ENCODE results near the gene MRTO4. TPM values are rescaled to one million over a fixed set of nuclear protein-coding genes. Genes with fewer than 3 reads are reported as not detected.
"Not testable (repeated sequence)": the region's sequence is repeated elsewhere in the genome, so short reads cannot be mapped to it uniquely, and the experiment has no call there.

The MRTO4 gene
- total and polyA plus RNA-seq, 4 donors = 18.4 to 45.0 (median 33.7) TPM

DNA sequence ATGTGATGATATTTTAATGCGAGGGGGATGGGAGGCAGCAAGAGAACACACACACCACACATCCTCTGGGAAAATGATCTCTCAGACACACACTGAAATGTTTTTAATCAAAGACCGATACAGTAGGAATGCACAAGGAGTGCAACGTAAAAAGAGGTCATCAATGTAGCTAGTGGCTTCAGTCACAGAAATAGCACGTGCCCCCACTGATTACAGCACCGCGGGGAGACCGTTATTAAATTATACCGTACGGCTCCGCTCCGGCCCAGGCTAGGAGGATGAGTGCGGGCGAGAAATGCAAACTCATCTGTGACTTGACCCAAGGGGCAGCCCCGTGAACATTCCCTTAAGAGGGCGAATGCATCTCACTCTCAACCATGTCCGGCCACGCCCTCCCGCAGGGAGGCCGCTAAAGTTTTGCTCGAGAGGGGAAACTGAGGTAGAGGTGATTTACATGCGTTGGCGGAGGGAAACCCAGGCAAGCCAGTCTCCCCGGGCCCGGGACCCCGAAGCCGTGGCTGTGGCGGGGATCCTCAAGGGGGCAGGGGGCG is 42.1 kb upstream of the MRTO4 start:
- WGBS (ENCODE audit: insufficient coverage) = 0% methylated on average over 21 of the region's 28 CpGs
- Histone ChIP-seq H3K9me3 (ENCODE audit: control insufficient read depth, insufficient read depth, low read length) (no peaks in the 10 kb centered on the region), H3K27ac (ENCODE audit: low read depth, low read length) (peak overlapping the region; percentile 94), H3K4me1 (ENCODE audit: control insufficient read depth, insufficient read depth, low read length) (peaks cover 7% of the 10 kb centered on the region), H3K27me3 (ENCODE audit: control insufficient read depth, insufficient read depth, low read length) (no peaks in the 10 kb centered on the region), H3K4me3 (ENCODE audit: low read depth, low read length) (peak overlapping the region; percentile 94), H3K36me3 (ENCODE audit: control insufficient read depth, insufficient read depth, low read length) (peaks cover 4% of the 10 kb centered on the region)
- peak in 2 of 6 donors; percentile 2 to 30 for DNase-seq (ENCODE audit: low read depth in 4 of 6, low spot score in 6 of 6)

DNA sequence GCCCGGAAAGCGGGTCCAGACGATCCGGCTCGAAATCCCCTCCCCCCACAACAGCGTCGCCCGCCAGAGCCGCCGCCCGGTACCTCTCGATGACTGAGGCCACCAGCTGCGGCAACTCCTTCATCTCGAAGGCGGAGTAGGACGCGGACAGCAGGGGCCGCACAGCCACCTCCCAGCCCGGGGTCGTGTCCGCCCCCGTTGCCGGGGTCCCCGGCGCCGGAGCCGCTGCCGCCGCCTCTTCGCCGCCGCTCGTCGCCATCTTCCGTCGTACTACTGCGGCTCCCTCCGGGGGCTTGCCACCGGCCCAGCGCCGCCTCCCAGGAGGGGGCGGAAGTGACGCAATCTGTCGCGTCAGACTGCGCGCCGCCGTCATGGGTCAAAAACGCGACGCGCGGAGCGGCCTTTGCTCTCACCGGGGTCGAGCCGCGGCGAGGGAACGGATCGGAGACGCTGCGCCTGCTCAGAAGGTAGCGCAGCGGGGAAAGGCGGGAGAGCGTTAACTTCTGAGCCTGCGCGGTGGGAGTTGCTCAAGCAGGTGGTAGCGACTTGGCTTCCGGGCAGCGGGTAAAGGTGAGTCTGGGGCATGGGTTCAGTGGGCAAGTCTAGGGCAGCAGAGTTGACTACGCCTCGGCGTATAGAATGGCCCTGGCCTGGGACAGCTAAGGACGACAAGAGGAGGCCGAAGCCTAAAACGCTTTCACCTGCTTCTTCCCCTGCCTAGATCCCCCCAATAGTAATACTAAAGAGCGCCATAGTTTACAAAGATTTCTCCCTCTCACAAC is 41.4 kb upstream of the MRTO4 start, which contains the start of gene UBR4:
UBR4 (minus strand) TSS at position 277 of the 782 bp plus-strand sequence; CDS start at position 259, 18 bp downstream.
- peak within 1 kb of the TSS; percentile 94 for H3K4me3 ChIP-seq (ENCODE audit: low read depth, low read length)
- peak; percentile 87 to 98 (median 92) for DNase-seq (ENCODE audit: low read depth in 4 of 6, low spot score in 6 of 6)
- 0% methylated on average over 78 of the region's 80 CpGs for WGBS (ENCODE audit: insufficient coverage)
- H3K27me3 ChIP-seq (ENCODE audit: control insufficient read depth, insufficient read depth, low read length) = no peaks in the 10 kb centered on the region
- no peaks in the 10 kb centered on the region for H3K9me3 ChIP-seq (ENCODE audit: control insufficient read depth, insufficient read depth, low read length)
- H3K36me3 ChIP-seq (ENCODE audit: control insufficient read depth, insufficient read depth, low read length) = peaks cover 10% of the 10 kb centered on the region
- peak within 1 kb of the TSS; percentile 94 for H3K27ac ChIP-seq (ENCODE audit: low read depth, low read length)
- peaks cover 7% of the 10 kb centered on the region for H3K4me1 ChIP-seq (ENCODE audit: control insufficient read depth, insufficient read depth, low read length)

DNA sequence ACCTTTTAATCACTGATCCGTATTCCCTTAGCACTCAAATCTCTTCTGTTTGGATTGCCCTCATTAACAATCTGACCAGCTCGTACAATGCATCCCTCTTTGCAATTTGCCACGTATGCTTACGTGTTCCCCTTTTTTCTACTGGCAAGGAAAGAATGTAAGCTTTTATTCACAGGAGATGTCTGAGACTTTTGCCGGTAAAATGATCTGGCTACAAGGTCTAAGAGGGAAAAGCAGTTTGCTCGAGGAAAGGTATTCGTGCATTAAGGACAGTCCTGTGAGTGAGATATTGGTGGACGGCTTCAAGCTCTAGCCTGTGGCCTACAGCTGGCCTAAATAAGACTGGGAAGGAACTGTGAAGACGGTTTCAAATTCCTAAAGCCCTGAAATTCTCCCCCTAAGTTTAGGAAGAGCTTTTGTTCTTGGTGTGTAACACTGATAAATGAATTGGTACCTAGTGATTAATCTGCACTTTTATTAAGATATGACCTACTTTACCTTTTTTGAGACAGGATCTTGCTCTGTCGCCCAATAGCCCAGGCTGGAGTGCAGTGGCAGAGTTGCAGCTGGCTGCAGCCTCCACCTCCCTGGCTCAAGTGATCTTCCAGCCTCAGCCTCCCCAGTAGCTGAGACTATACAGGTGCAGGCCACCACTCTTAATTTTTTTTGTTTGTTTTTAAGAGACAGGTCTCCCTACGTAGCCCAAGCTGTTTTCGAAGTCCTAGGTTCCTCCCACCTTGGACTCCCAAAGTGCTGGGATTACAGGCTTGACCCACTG is 40.6 kb upstream of the MRTO4 start:
- peak in 1 of 6 donors; percentile 4 for DNase-seq (ENCODE audit: low read depth in 4 of 6, low spot score in 6 of 6)
- no peaks in the 10 kb centered on the region for H3K27me3 ChIP-seq (ENCODE audit: control insufficient read depth, insufficient read depth, low read length)
- H3K27ac ChIP-seq (ENCODE audit: low read depth, low read length) = peak overlapping the region; percentile 94
- peaks cover 7% of the 10 kb centered on the region for H3K4me1 ChIP-seq (ENCODE audit: control insufficient read depth, insufficient read depth, low read length)
- no peaks in the 10 kb centered on the region for H3K9me3 ChIP-seq (ENCODE audit: control insufficient read depth, insufficient read depth, low read length)
- WGBS (ENCODE audit: insufficient coverage) = 27% methylated on average over 9 of the region's 12 CpGs
- peaks cover 10% of the 10 kb centered on the region for H3K36me3 ChIP-seq (ENCODE audit: control insufficient read depth, insufficient read depth, low read length)
- H3K4me3 ChIP-seq (ENCODE audit: low read depth, low read length) = peak overlapping the region; percentile 94

DNA sequence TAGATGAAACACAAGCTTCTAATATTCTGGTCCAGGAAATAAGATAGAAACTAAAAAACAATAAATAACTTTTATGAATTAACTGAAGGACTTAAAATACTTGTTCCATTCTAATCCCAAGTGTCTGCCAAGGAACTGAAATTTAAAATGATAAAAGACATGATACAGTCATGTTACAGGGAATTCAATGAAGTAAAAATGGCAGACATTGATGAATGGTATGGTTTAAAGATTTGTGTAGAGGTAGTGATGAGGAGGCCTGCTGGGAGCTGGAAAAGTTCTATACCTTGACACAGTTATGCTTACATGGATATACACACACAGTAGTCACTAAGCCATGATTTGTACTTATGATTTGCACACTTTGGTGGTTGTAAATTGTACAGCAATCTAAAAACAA is 39.4 kb upstream of the MRTO4 start:
- DNase-seq (ENCODE audit: low read depth in 4 of 6, low spot score in 6 of 6) = no peak
- no peak overlapping the region for H3K27ac ChIP-seq (ENCODE audit: low read depth, low read length)
- peaks cover 7% of the 10 kb centered on the region for H3K4me1 ChIP-seq (ENCODE audit: control insufficient read depth, insufficient read depth, low read length)
- H3K36me3 ChIP-seq (ENCODE audit: control insufficient read depth, insufficient read depth, low read length) = peaks cover 10% of the 10 kb centered on the region
- H3K27me3 ChIP-seq (ENCODE audit: control insufficient read depth, insufficient read depth, low read length) = no peaks in the 10 kb centered on the region
- no peaks in the 10 kb centered on the region for H3K9me3 ChIP-seq (ENCODE audit: control insufficient read depth, insufficient read depth, low read length)
- H3K4me3 ChIP-seq (ENCODE audit: low read depth, low read length) = no peak overlapping the region

DNA sequence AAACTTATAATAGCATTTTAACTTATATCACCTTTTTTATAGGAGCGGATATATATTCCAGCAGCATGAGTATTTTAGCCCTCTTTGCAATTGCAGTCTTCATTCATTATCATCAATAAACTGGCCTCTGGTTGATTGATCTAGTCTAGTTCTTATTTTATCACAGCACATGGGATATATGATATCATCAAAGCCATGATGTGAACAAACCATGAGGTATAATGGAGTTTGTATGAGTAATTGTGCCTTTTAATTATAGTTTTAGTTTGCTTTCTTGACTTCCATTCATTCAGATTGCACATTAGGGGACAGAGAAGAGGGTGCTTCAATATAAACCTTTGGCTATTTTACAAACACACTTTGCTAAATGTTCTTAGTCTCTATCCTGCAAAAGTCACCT is 38.0 kb upstream of the MRTO4 start:
- WGBS (ENCODE audit: insufficient coverage) = no CpG with 5 or more reads among the region's 1 CpG
- peaks cover 7% of the 10 kb centered on the region for H3K4me1 ChIP-seq (ENCODE audit: control insufficient read depth, insufficient read depth, low read length)
- no peak overlapping the region for H3K27ac ChIP-seq (ENCODE audit: low read depth, low read length)
- no peak overlapping the region for H3K4me3 ChIP-seq (ENCODE audit: low read depth, low read length)
- H3K9me3 ChIP-seq (ENCODE audit: control insufficient read depth, insufficient read depth, low read length) = no peaks in the 10 kb centered on the region
- no peak for DNase-seq (ENCODE audit: low read depth in 4 of 6, low spot score in 6 of 6)
- no peaks in the 10 kb centered on the region for H3K27me3 ChIP-seq (ENCODE audit: control insufficient read depth, insufficient read depth, low read length)
- H3K36me3 ChIP-seq (ENCODE audit: control insufficient read depth, insufficient read depth, low read length) = peaks cover 10% of the 10 kb centered on the region

DNA sequence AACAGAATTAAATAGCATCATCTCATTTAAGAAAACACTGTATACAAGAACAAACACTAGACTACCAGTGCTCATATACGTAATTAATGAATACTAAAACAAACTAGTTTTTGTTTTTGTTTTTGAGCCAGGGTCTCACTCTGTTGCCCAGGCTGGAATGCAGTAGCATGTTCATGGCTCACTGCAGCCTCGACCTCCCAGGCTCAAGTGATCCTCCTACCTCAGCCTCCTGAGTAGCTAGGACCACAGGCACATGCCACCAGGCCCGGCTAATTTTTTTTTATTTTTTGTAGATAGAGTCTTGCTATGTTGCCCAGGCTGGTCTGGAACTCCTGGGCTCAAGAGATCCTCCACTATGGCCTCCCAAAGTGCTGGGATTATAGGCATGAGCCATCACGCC is 35.0 kb upstream of the MRTO4 start:
- not testable (repeated sequence) for H3K27me3 ChIP-seq (ENCODE audit: control insufficient read depth, insufficient read depth, low read length); H3K4me3 ChIP-seq (ENCODE audit: low read depth, low read length); H3K4me1 ChIP-seq (ENCODE audit: control insufficient read depth, insufficient read depth, low read length); H3K9me3 ChIP-seq (ENCODE audit: control insufficient read depth, insufficient read depth, low read length); DNase-seq (ENCODE audit: low read depth in 4 of 6, low spot score in 6 of 6); H3K27ac ChIP-seq (ENCODE audit: low read depth, low read length)
- WGBS (ENCODE audit: insufficient coverage) = no CpG with 5 or more reads among the region's 4 CpGs
- H3K36me3 ChIP-seq (ENCODE audit: control insufficient read depth, insufficient read depth, low read length) = peaks cover 31% of the 10 kb centered on the region

DNA sequence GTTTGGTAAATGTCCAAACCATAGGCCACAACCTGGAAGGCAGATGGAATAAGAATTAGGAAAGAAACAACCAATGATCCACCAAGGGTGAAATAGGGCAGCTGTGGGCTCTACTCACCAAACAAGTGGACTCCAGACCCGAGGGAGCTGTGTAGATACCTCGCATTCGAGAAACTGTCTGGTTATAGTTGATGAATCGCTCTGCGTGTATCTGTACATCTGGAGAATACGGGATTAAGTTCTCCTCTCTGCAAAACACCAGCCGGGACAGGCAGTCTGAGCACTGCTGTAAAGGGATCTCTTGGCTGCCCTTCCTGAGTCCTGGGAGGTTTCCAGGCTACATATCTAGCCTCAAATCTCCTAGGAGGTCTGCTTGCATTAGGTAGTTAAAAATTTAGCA is 32.2 kb upstream of the MRTO4 start:
- no peak for DNase-seq (ENCODE audit: low read depth in 4 of 6, low spot score in 6 of 6)
- Histone ChIP-seq H3K27ac (ENCODE audit: low read depth, low read length) (no peak overlapping the region), H3K27me3 (ENCODE audit: control insufficient read depth, insufficient read depth, low read length) (no peaks in the 10 kb centered on the region), H3K36me3 (ENCODE audit: control insufficient read depth, insufficient read depth, low read length) (peaks cover 56% of the 10 kb centered on the region), H3K9me3 (ENCODE audit: control insufficient read depth, insufficient read depth, low read length) (no peaks in the 10 kb centered on the region), H3K4me3 (ENCODE audit: low read depth, low read length) (no peak overlapping the region), H3K4me1 (ENCODE audit: control insufficient read depth, insufficient read depth, low read length) (no peaks in the 10 kb centered on the region)
- WGBS (ENCODE audit: insufficient coverage) = 92% methylated on average over 7 of the region's 7 CpGs

DNA sequence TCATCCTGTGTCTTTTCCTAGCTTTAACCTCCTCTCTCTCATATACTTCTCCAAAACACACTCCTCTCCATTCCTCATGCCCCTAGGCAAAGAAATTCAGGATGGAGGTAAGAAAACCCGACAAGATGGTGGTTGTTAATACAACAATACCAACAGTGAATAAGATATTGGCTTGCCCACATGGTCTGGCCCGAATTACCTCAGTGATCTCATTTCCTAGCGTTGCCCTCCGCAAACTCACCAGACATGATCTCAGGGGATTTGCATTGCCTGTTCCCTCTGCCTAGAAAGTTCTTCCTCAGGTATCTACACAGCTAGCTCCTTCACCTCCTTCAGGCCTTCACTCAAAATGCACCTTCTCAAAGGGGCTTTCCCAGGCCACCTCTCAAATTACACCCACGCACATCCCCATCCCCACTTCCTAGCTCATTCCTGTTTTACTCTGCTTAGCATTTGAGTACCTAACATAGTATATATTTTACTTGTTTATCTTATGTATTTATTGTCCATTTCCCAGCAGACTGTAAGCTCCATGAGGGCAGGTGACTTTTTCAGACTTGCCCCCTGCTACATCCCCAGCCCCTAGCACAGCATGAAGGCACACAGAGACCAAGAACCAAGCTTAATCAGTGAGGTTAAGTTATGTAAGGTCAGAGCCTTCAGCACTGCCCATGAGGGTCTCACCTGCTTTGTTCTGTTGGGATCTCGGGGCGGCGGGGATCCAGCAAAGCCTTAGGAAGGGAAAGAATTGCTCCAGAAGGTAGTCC is 31.3 kb upstream of the MRTO4 start:
- DNase-seq (ENCODE audit: low read depth in 4 of 6, low spot score in 6 of 6) = no peak
- Histone ChIP-seq H3K4me1 (ENCODE audit: control insufficient read depth, insufficient read depth, low read length) (no peaks in the 10 kb centered on the region), H3K4me3 (ENCODE audit: low read depth, low read length) (no peak overlapping the region), H3K27ac (ENCODE audit: low read depth, low read length) (no peak overlapping the region), H3K9me3 (ENCODE audit: control insufficient read depth, insufficient read depth, low read length) (no peaks in the 10 kb centered on the region), H3K27me3 (ENCODE audit: control insufficient read depth, insufficient read depth, low read length) (no peaks in the 10 kb centered on the region), H3K36me3 (ENCODE audit: control insufficient read depth, insufficient read depth, low read length) (peaks cover 58% of the 10 kb centered on the region)
- 95% methylated on average over 4 of the region's 8 CpGs for WGBS (ENCODE audit: insufficient coverage)

DNA sequence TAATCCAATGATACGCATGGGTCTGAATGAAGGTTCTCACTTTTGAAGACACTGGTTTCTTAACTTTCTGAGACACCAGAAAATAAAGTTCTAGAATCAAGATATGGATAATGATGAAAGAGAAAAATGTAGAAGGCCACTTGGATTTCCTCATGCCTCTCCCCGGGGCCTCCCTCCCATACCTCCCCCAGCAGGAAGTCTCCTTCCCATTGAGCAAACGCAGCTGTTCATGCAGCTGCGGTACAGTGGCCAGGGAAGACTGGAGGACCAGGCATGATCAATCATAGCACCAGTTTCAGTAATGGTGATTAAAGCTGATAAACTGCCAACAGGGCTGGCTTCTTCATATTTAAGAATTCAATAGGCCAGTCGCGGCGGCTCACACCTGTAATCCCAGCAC is 30.6 kb upstream of the MRTO4 start:
- H3K36me3 ChIP-seq (ENCODE audit: control insufficient read depth, insufficient read depth, low read length) = peaks cover 63% of the 10 kb centered on the region
- WGBS (ENCODE audit: insufficient coverage) = 86% methylated on average over 5 of the region's 7 CpGs
- no peaks in the 10 kb centered on the region for H3K27me3 ChIP-seq (ENCODE audit: control insufficient read depth, insufficient read depth, low read length)
- H3K4me1 ChIP-seq (ENCODE audit: control insufficient read depth, insufficient read depth, low read length) = no peaks in the 10 kb centered on the region
- H3K9me3 ChIP-seq (ENCODE audit: control insufficient read depth, insufficient read depth, low read length) = no peaks in the 10 kb centered on the region
- no peak for DNase-seq (ENCODE audit: low read depth in 4 of 6, low spot score in 6 of 6)
- H3K4me3 ChIP-seq (ENCODE audit: low read depth, low read length) = no peak overlapping the region
- H3K27ac ChIP-seq (ENCODE audit: low read depth, low read length) = no peak overlapping the region
